T-helper 2 cell (primary cell): ENCODE data around the gene DGUOK.

Source experiments
- DNase-seq, 5 experiments: peaks; one replicate each; pipeline versions ENCODE4 v3.0.0 to v3.0.0-alpha.2; 2012 to 2022

Gene DGUOK

GRCh38 chr2:73999881-74000597 is 73.4 kb downstream of the DGUOK start:
- no peak for DNase-seq

GRCh38 chr2:74000666-74001065 is 74.0 kb downstream of the DGUOK start:
- no peak for DNase-seq

- no peak for DNase-seq
Observed at GRCh38 chr2:74001121-74001520, 74.4 kb downstream of the DGUOK start.

- no peak for DNase-seq
Observed at GRCh38 chr2:74001781-74002504, 75.3 kb downstream of the DGUOK start.

- DNase-seq, result peak; percentile 57 to 87 (median 75)
Observed at GRCh38 chr2:74002505-74003421, 76.1 kb downstream of the DGUOK start.

GRCh38 chr2:74003494-74004211 is 77.0 kb downstream of the DGUOK start:
- DNase-seq, result no peak

- no peak for DNase-seq
Observed at GRCh38 chr2:74004212-74005182, 77.8 kb downstream of the DGUOK start.

- DNase-seq, result no peak
Observed at GRCh38 chr2:74005786-74006185, 79.1 kb downstream of the DGUOK start.

GRCh38 chr2:74006459-74006858 is 79.8 kb downstream of the DGUOK start:
- DNase-seq, result no peak

GRCh38 chr2:74007121-74007520 is 80.4 kb downstream of the DGUOK start:
- DNase-seq, result no peak

- no peak for DNase-seq
Observed at GRCh38 chr2:74007711-74008110, 81.0 kb downstream of the DGUOK start.
